Progenitor cell of endocrine pancreas (in vitro differentiated cells): Measurements from ENCODE around the gene KIAA0753. TPM values are rescaled to one million over a fixed set of nuclear protein-coding genes. Genes with fewer than 3 reads are reported as not detected.

ENCODE experiments used
- DNase-seq: peaks from one replicate; pipeline ENCODE4 v3.0.0; 2021; ENCODE audit warnings: low spot score; ENCODE audit not compliant: unreplicated experiment
- H3K27ac Mint-ChIP-seq: 2 replicates; pipeline ENCODE4 v1.8.0; 2021; ENCODE audit warnings: mild to moderate bottlenecking, moderate library complexity, mixed read lengths
- H3K27me3 Mint-ChIP-seq: 2 replicates; pipeline ENCODE4 v1.8.0; 2021; ENCODE audit warnings: mixed read lengths
- H3K36me3 Mint-ChIP-seq: 2 replicates; pipeline ENCODE4 v1.8.0; 2022; ENCODE audit warnings: mixed read lengths; ENCODE audit not compliant: insufficient read depth
- H3K4me1 Mint-ChIP-seq: 2 replicates; pipeline ENCODE4 v1.8.0; 2021; ENCODE audit warnings: low read depth, mixed read lengths
- H3K4me3 Mint-ChIP-seq: 2 replicates; pipeline ENCODE4 v1.8.0; 2021; ENCODE audit warnings: low read depth, mild to moderate bottlenecking, moderate library complexity, mixed read lengths
- H3K9me3 Mint-ChIP-seq: 2 replicates; pipeline ENCODE4 v1.8.0; 2021; ENCODE audit warnings: low read depth, mixed read lengths
- total RNA-seq: library from RNA; stranded (reverse); gene quantifications from 2 replicates; pipeline ENCODE4 v1.2.1, GENCODE V29; 2021
- TF ChIP-seq, protein P1 (sequence below): fragments of 200-600 bp; sonication (generic); IDR thresholded peaks from one replicate; pipeline ENCODE4 v1.5.0; 2021; ENCODE audit warnings: antibody characterized with exemption, mild to moderate bottlenecking; ENCODE audit not compliant: unreplicated experiment

The KIAA0753 gene
- total RNA-seq, 1 donor from 2014 or later: 55.9 TPM

DNA sequence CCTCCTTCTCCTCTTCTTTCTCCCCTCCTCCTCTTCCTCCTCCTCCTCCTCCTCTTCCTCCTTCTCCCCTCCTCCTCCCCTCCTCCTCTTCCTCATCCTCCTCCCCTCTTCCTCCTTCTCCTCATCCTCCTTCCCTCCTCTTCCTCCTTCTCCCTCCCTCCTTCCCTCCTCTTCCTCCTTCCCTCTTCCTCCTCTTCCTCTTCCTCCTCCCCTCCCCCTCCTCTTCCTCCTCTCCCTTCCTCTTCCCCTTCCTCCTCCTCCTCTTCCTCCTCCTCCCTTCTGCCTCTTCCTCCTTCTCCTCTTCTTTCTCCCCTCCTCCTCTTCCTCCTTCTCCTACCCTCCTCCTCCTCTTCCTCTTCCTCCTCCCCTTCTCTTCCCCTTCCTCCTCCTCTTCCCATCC, 79.1 kb downstream of the KIAA0753 start:
- DNase-seq: no peak
- Mint-ChIP-seq H3K27ac (no peak overlapping the region), H3K36me3 (peaks cover 2% of the 10 kb centered on the region), H3K9me3 (no peaks in the 10 kb centered on the region), H3K4me3 (no peak overlapping the region), H3K27me3 (peaks cover 32% of the 10 kb centered on the region), H3K4me1 (peaks cover 14% of the 10 kb centered on the region)
- TF ChIP-seq, protein P1, sequence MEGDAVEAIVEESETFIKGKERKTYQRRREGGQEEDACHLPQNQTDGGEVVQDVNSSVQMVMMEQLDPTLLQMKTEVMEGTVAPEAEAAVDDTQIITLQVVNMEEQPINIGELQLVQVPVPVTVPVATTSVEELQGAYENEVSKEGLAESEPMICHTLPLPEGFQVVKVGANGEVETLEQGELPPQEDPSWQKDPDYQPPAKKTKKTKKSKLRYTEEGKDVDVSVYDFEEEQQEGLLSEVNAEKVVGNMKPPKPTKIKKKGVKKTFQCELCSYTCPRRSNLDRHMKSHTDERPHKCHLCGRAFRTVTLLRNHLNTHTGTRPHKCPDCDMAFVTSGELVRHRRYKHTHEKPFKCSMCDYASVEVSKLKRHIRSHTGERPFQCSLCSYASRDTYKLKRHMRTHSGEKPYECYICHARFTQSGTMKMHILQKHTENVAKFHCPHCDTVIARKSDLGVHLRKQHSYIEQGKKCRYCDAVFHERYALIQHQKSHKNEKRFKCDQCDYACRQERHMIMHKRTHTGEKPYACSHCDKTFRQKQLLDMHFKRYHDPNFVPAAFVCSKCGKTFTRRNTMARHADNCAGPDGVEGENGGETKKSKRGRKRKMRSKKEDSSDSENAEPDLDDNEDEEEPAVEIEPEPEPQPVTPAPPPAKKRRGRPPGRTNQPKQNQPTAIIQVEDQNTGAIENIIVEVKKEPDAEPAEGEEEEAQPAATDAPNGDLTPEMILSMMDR: no peak

GRCh38 chr17:6560496-6560895, 80.0 kb downstream of the KIAA0753 start:
- no peak overlapping the region for H3K4me3 Mint-ChIP-seq
- no peak for DNase-seq
- no peaks in the 10 kb centered on the region for H3K9me3 Mint-ChIP-seq
- H3K27me3 Mint-ChIP-seq: peaks cover 32% of the 10 kb centered on the region
- no peak overlapping the region for H3K27ac Mint-ChIP-seq
- H3K4me1 Mint-ChIP-seq: peaks cover 14% of the 10 kb centered on the region
- peaks cover 2% of the 10 kb centered on the region for H3K36me3 Mint-ChIP-seq
- TF ChIP-seq, protein P1: no peak

DNA sequence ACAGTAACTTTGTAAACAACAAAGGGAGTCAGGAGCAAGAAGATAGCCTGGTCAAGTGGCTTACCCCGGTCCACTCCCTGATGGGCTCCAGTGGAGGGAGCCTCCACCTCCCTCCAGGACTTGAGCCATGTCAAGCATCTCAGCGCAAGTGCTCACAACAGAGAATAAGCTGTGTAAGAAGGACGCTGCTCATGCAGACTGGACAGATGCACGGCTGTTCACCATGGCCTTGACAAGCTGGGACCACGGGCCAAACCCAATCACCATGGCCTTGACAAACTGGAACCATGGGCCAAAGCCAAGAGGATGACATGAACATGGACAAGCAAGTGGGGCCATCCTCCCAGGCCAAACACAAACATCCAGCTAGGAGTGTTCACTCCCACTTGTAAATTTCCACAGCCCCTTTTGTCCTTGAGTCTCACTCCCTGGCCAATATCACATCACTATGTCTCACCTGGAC, 80.7 kb downstream of the KIAA0753 start:
- H3K27me3 Mint-ChIP-seq: peaks cover 40% of the 10 kb centered on the region
- H3K4me1 Mint-ChIP-seq: peaks cover 17% of the 10 kb centered on the region
- H3K36me3 Mint-ChIP-seq: peaks cover 2% of the 10 kb centered on the region
- H3K27ac Mint-ChIP-seq: no peak overlapping the region
- H3K9me3 Mint-ChIP-seq: no peaks in the 10 kb centered on the region
- no peak overlapping the region for H3K4me3 Mint-ChIP-seq
- TF ChIP-seq, protein P1: no peak
- no peak for DNase-seq

DNA sequence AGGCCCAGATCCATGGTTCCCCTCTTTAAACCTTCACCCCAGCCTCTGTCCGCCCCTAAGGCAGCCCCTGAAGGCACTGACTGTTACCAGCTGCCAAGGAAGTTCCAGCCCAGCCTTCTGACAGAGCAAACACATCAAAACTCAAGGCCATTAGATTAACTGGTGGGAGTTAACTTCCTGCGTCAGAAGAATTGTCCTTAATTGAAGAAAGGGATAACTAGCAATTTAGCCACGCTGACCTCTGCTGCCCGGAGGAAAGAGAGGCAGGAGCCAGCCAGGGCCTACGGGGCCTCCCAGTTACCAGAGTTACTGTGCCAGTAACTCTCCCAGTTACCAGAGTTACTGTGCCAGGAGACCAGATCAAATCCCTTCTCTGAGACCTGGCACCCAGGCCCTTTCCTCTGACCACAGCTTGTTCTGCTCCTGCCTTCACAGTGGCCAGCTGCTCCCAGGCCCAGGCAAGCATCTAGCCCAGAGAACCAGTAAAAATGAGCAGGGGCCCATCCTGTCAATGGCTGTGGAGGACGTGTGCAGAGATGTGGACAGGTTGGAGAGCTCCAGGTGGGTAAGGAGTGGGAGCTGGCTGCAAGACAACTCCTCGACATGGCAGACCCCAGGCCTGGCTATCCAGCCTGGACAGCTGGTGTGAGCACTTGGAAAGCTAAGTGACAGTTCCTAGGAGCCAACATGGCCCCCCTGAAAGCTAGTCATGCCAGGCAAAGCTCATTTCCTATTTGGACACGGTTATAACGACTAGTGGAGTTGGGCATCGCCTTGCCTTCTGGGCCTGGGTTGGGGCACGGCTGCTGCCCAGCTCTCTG, 81.4 kb downstream of the KIAA0753 start:
- Mint-ChIP-seq H3K36me3 (no peaks in the 10 kb centered on the region), H3K4me1 (peaks cover 19% of the 10 kb centered on the region), H3K4me3 (no peak overlapping the region), H3K9me3 (no peaks in the 10 kb centered on the region), H3K27me3 (peaks cover 46% of the 10 kb centered on the region), H3K27ac (no peak overlapping the region)
- DNase-seq: no peak
- TF ChIP-seq, protein P1: no peak

GRCh38 chr17:6558276-6558675, 82.2 kb downstream of the KIAA0753 start:
- Mint-ChIP-seq H3K9me3 (no peaks in the 10 kb centered on the region), H3K27ac (no peak overlapping the region), H3K4me1 (peaks cover 18% of the 10 kb centered on the region), H3K27me3 (peaks cover 55% of the 10 kb centered on the region), H3K4me3 (peak overlapping the region; percentile 60), H3K36me3 (no peaks in the 10 kb centered on the region)
- DNase-seq: no peak
- TF ChIP-seq, protein P1: no peak
